A549 (cell line): ENCODE results near the gene PTPRE.

Experiments used
- BCL3 ChIP-seq: fragments of >200 bp; sonication (Bioruptor Twin); formaldehyde crosslinking; IDR thresholded peaks from 3 replicates; pipeline ENCODE4 v1.6.1; 2016
- CEBPB ChIP-seq, 2 experiments: fragments of >200 bp in 1 of 2; sonication (Bioruptor Twin) in 1 of 2; formaldehyde crosslinking in 1 of 2; IDR thresholded peaks; 2 replicates each; pipeline ENCODE4 v1.6.1; 2012 to 2016
- CTCF ChIP-seq: fragments of >200 bp; sonication (Bioruptor Twin); formaldehyde crosslinking; IDR thresholded peaks from 3 replicates; pipeline ENCODE4 v1.5.1; 2016
- EP300 ChIP-seq, 2 experiments: fragments of >200 bp; sonication (Bioruptor Twin); formaldehyde crosslinking; IDR thresholded peaks; 2 replicates in 1 of 2; 3 replicates in 1 of 2; pipeline ENCODE4 v1.6.1; 2016 to 2017
- HES2 ChIP-seq: fragments of >200 bp; sonication (Bioruptor Twin); formaldehyde crosslinking; IDR thresholded peaks from 2 replicates; pipeline ENCODE4 v1.6.1; 2016
- MYC ChIP-seq: IDR thresholded peaks from 2 replicates; pipeline ENCODE4 v1.6.1; 2012; ENCODE audit warnings: mild to moderate bottlenecking, inconsistent platforms, low read length, improper control_type of control experiment, borderline replicate concordance
- POLR2AphosphoS2 ChIP-seq: conservative IDR thresholded peaks from 2 replicates; pipeline ENCODE4 v1.6.1; 2012; ENCODE audit warnings: low read length, improper control_type of control experiment, inconsistent platforms
- REST ChIP-seq: fragments of 200-600 bp; sonication (generic); IDR thresholded peaks from 2 replicates; pipeline ENCODE4 v1.6.1; 2016; ENCODE audit warnings: antibody characterized with exemption, mild to moderate bottlenecking, moderate library complexity

- TF ChIP-seq POLR2AphosphoS2 (no peak), REST (no peak), CTCF (no peak), EP300 (IDR thresholded peaks at IDR 0.05) (no peak), HES2 (no peak), BCL3 (no peak), CEBPB (IDR thresholded peaks at IDR 0.05) (no peak), MYC (no peak)
These were observed 203.4 kb downstream of the PTPRE start for GRCh38 chr10:128110339-128110738.
